ENCODE data around the gene EIF5.

Gene EIF5

GRCh38 chr14:103310576-103311095 lies 23.4 kb upstream of the EIF5 start:
- DNase-seq (ENCODE audit: low spot score): no peak

GRCh38 chr14:103311171-103311997 lies 22.7 kb upstream of the EIF5 start:
- DNase-seq (ENCODE audit: low spot score): peak; percentile 26

DNA sequence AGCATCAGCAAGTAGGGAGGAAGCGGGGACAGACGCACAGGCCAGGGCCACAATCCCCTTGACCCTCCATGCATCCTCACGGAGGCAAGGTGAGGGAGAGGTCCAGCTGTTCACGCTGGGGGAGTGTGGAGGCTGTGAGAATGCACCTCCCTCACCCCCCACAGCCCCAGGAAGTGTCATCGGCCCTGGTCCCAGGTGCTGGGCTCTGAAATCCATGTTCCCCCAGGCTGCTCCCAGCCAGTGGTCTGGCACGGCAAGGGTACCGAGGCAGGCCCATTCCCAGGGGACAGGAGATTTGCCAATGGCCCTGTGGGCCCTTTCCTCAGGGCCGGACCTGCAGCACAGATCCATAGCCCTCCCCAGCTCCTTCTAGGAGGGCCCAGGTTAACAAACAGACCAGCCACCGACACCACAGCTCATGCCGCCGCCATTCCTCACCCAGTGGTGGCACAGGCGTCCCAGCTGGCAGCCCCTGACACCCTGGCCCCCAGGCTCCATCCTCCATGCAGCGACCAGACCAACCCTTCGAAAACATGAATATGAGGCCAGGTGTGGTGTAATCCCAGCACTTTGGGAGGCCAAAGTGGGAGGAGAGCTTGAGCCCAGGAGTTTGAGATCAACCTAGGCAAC lies 21.9 kb upstream of the EIF5 start:
- peak; percentile 15 for DNase-seq (ENCODE audit: low spot score)

DNA sequence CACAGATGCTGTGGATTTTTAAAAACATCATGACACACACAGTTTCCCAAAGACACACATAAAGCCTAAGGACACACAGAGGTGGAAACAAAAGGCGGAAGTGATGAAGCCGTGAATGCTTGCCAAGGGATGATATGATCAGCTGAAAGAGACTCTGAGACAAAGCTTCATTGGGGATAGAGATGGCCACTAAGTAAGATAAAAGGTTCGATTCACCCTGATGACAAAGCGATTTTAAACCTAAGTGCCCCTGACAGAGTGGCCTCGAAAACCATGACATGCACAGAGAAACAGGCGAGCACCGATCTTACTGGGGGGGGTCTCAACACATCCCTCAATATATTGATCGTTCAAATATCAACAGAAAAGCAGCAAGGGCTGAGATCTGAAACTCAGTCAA lies 20.3 kb upstream of the EIF5 start:
- no peak for DNase-seq (ENCODE audit: low spot score)

- DNase-seq (ENCODE audit: low spot score): peak; percentile 18
These were observed 19.4 kb upstream of the EIF5 start for GRCh38 chr14:103314496-103315277.

DNA sequence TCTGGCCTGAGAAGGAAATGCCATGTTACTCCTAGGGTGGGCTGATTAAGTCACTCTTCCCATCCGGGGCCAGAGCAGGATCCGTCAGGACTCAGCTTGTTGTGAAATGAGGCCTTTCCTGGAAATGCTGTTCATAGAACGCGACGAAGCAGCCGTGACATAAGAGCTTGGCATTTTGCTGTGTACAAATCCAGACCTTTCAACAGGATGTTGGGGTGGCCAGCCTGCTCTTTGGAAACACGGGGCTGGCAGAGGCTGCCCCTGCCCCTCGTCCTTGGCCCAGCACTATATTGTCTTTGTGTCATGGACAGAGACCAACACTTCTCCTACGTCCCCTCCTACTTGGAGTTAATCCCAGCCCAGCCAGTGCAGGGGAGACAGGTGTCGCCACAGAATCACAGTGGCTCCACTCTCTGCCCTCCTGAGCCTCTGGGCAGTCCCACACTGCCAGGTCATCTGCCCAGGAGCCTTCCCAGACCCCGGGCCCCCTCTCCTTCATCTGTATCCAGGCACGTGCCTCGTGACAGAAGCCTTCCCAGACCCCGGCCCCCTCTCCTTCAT lies 18.6 kb upstream of the EIF5 start:
- DNase-seq (ENCODE audit: low spot score): peak; percentile 23

DNA sequence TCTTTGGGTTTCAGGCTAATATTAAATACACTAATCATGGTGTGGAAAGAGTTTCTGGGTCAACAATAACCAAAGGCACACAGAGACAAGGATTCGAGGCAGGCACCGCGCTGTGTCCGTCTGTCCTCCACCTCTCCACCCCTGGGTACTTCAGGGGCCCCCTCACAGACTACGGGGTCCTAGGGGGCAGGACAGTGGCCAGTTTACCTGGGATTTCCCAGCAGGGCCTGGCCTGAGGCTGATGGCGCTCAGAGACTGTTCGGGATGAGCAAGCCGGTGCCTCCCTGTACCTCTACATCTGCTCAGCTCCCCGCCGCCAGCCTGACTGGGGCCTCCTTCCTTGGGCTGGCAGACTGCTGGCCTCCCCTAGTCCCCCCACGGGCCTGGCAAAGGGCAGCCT lies 18.1 kb upstream of the EIF5 start:
- DNase-seq (ENCODE audit: low spot score): peak; percentile 19

GRCh38 chr14:103316721-103317121 lies 17.3 kb upstream of the EIF5 start:
- peak; percentile 21 for DNase-seq (ENCODE audit: low spot score)

DNA sequence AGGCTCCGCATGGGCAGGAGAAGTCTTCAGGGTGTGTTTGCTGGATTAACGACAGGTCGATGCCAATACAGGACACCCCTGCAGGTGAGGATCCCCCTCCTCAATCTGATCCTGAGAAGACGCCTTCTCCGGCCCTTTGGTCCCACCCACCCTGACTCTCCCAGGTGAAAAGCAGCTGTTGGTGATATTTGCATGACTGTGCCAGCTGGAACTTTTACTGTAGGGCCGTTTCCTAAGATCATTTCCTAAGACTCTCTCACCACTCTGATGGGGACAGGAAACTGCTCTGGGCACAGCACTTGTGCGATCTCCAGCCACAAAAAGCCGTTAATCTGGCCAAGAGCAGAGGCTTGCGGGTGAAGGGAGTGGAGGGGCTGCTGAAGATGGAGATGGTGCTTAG lies 16.8 kb upstream of the EIF5 start:
- DNase-seq (ENCODE audit: low spot score): no peak

DNA sequence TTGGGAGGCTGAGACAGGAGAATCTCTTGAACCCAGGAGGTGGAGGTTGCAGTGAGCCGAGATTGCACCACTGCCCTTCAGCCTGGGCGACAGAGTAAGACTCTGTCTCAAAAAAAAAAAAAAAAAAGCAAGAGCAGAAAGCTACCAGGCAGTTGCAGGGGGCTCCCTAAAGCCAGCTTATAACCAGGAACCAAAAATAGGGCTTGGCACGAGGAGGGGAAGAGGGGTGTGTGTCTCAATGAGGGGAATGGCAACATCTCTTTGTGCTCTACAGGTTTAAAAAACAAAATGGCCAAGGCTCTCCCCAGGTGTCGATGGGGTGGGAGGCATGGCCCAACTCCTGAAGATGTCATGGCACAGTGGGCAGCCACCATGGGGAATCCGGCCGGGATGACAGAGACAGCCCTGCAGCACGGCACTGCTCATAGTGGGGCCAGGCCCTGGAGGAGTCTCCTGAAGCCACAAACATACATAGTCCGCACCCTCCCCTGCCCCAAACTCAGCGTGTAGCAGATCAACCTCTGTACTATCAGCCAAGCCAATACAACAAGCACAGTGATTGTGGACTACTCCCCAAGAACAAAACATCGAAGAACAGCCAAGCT lies 16.0 kb upstream of the EIF5 start:
- DNase-seq (ENCODE audit: low spot score): peak; percentile 17

DNA sequence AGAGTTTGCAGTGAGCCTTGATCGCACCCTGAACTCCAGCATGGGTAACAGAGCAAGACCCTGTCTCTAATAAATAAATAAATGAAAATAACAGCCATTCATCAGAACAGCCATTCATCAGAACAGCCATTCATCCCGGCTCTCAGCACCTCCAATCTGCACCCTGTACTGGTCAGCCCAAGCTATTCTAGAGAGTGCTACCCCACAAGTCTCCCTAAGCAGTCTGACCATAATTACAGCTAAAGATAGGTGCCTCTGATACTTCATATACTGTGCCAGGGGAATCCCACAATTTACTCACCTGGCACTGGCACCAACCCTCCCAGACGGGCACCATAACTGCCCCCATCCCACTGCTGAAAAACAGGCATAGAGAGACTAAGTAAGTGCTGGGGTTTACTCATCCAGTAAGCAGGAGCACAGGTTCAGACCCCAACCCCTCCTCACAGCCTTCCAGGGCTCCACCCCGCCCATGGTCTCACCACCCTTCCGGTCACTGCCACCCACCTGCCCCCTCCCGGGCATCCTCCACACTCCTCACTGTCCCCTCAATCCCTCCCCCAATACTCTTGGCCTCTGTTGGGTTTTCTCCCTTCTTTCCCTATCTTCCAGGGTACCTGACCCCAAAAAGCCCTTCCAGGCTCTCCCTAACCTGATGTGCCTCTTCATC lies 15.2 kb upstream of the EIF5 start:
- no peak for DNase-seq (ENCODE audit: low spot score)

DNA sequence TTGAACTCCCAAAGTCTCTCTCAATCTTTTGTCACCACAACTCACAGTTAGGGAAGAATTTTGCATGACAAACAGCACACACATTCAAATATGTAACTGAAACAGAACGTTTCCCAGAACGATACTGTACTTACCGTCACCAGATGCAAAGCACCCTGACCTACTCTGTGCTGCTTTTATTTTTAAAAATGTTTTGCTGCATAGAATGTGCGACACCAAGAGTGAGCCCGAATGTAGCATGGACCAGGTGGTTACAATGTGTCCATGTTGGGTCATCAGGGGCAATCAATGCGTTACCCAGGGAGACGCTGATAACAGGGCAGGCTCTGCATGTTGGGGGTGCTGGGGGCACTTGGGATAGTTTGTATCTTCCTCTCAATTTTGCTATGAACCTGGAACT lies 14.6 kb upstream of the EIF5 start:
- no peak for DNase-seq (ENCODE audit: low spot score)

GRCh38 chr14:103326078-103326477 lies 8.0 kb upstream of the EIF5 start:
- DNase-seq (ENCODE audit: low spot score): no peak

GRCh38 chr14:103328941-103329340 lies 5.1 kb upstream of the EIF5 start:
- no peak for DNase-seq (ENCODE audit: low spot score)

DNA sequence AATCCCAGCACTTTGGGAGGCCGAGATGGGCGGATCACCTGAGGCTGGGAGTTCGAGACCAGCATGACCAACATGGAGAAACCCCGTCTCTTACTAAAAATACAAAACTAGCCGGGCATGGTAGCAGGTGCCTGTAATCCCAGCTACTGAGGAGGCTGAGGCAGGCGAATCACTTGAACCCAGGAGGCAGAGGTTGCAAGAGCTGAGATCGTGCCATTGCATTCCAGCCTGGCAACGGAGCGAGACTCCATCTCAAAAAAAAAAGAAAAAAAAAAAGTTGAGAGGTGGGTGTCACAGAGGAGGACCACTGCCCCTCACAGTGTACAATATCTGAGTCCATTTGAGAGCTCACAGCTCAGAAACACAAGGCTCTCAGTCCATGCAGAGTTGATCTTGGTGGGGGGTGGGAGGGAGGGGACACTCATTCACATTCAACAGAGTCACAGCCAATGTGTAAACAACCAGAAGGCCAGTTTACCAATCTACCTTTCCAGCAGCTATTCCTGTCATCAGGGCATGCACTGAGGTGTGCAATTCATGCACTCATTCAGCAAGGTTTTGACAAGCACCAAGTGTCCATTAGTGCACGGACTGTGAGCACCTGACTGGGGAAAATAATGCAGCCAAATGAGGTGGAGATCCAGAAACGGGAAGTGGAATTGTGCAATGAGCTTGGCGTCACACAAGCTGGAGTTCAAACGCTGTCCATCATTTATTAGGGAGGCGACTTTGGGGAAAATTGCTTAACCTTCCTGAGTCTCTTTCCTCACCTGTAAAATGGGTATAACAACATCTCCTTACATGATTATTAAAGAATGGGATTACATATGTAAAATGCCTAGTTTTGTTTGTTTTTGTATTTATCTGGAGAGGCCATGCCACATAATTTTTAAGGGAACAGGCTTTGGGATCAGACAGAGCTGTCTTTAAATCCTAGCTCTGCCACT lies 4.4 kb upstream of the EIF5 start:
- no peak for DNase-seq (ENCODE audit: low spot score)

DNA sequence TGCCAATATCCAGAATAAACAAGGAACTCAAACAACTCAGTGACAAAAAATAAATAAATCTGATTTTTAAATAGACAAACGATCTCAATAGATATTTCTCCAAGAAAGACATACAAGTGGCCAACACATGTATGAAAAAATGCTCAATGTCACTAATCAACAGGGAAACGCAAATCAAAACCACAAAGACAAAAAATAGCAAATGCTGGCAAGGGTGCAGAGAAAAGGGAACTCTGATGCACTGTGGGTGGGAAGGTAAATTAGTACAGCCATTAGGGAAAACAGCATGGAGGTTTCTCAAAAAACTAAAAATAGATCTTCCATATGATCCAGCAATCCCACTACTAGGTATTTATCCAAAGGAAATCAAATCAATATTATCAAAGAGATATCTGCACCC lies 3.5 kb upstream of the EIF5 start:
- DNase-seq (ENCODE audit: low spot score): no peak

GRCh38 chr14:103332143-103332919 lies 1.7 kb upstream of the EIF5 start:
- no peak for DNase-seq (ENCODE audit: low spot score)

DNA sequence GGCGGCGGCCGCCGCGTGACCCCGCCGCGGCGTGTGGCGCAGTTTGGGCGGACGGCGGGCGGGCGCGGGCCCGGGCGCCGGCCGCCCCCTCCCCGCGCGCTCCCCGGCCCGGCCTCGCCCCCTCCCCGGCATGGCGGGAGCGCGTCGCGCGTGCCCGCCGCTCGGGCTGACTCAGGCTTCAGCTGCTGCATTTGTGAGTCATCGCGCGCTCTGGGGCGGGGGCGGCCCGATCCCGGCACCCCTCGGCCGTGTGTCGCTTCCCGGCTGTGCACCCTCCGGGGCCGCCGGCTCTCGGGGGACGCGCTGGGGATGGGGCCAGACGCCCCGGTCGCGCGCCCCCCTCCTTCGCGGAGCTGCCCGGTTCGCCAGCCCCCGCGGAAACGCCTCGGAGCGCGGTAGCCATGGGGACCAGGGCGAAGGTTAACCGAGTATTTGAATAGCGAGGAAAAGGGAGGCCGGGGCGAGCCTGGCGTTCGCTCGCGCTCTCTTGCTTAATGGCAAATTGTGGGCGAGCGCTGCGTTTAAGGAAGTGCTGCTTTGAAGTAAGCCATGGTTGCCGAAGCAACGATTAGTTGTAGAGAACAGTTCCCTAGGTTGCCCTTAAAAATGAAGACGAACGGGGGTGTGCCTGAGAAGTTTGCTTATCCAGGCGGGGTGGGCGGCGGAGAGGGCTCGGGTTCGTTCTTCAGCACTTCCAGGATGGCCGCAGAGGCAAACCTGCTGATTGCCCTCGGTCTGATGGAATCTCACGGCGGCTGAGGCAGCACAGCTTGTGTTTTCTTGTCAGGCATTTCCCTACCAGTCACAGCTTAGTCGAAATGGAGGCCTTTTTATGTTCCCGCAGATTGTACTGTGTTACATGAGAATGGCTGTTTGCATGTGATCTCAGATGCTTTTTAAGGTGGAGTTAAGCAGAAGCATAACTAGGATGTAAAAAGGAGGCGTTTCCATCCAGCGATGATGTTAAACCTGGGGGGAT lies 896 bp downstream of the EIF5 start:
- peak; percentile 83 for DNase-seq (ENCODE audit: low spot score)

Data from D341Med (cell line).